Activated naive CD4-positive, alpha-beta T cell treated with anti-CD3 and anti-CD28 coated beads, Interleukin-2, amount 50 U/mL, for 72 hours (primary cell): ENCODE data around the gene RPL22L1. TPM values are rescaled to one million over a fixed set of nuclear protein-coding genes. Genes with fewer than 3 reads are reported as not detected.

ENCODE experiments used
- ATAC-seq, 2 donors: fragments of 150-1000 bp; cut with Tn5 transposase; 2 replicates each; pipeline ENCODE4 v1.10.0; 2021; ENCODE audit warnings: mild to moderate bottlenecking in 2 of 2, moderate library complexity in 2 of 2
- DNase-seq, 2 donors: peaks; one replicate each; pipeline ENCODE4 v3.0.0; 2021 to 2022; ENCODE audit warnings: low spot score in 2 of 2
- H3K27ac Mint-ChIP-seq, 2 donors: one replicate each; pipeline ENCODE4 v1.8.0; 2022; ENCODE audit warnings: mild to moderate bottlenecking in 2 of 2, mixed read lengths in 2 of 2
- H3K36me3 Mint-ChIP-seq, 2 donors: one replicate each; pipeline ENCODE4 v1.8.0; 2022; ENCODE audit warnings: mixed read lengths in 2 of 2
- H3K9me3 Mint-ChIP-seq, 2 donors: one replicate each; pipeline ENCODE4 v1.8.0; 2022; ENCODE audit warnings: mixed read lengths in 2 of 2
- total RNA-seq, 2 donors: library from RNA; stranded (reverse); gene quantifications; one replicate each; pipeline ENCODE4 v1.2.3, GENCODE V29; 2022

Gene RPL22L1
- total RNA-seq, 2 donors from 2014 or later = 101 to 314 TPM

- peak overlapping the region in 1 of 2 donors; percentile 38 for H3K27ac Mint-ChIP-seq
Observed at GRCh38 chr3:170815340-170815739, 54.7 kb downstream of the RPL22L1 start.

More at GRCh38 chr3:170815340-170815739, 54.7 kb downstream of the RPL22L1 start:
- ATAC-seq (no peak), DNase-seq (no peak)
- Mint-ChIP-seq H3K9me3 (no peaks in the 10 kb centered on the region), H3K36me3 (no peaks in the 10 kb centered on the region)

Other genes starting within 250 kb of the RPL22L1 start
- gene EIF5A2, start 38.4 kb upstream of the RPL22L1 start, total RNA-seq = 10 to 100 TPM in 1 of 2 donors, 1 to 10 TPM in 1; 4.1 to 12.4 TPM
- gene SLC2A2, start 156.5 kb upstream of the RPL22L1 start, total RNA-seq = not detected